Pancreas (tissue), 10 donors: ENCODE measurements around the gene PDE7B. TPM values are rescaled to one million over a fixed set of nuclear protein-coding genes. Genes with fewer than 3 reads are reported as not detected.

Source experiments
- ATAC-seq, 4 donors: fragments of 200-7000 bp; cut with Tn5 transposase; one replicate each; pipeline versions ENCODE4 v1.8.0 to v1.9.1; 2020; ENCODE audit warnings: mild to moderate bottlenecking in 4 of 4, moderate library complexity in 4 of 4
- DNase-seq, 6 donors: peaks; one replicate each; pipeline ENCODE4 v3.0.0-alpha.2; 2020
- FAIRE-seq: peaks from 2 replicates; lab custom pipeline; 2012; peaks lifted over from hg19 to GRCh38; lab: Jason Lieb, UNC
- H3K27ac ChIP-seq, 4 donors: fragments of 200-600 bp; sonication (generic); 1 replicate in 3 of 4; 2 replicates in 1 of 4; pipeline versions ENCODE4 v1.5.0 to v1.8.0; 2020
- H3K27me3 ChIP-seq, 4 donors: fragments of 200-600 bp; one replicate each; pipeline ENCODE4 v1.8.0; 2021
- H3K36me3 ChIP-seq, 3 donors: fragments of 200-600 bp; sonication (generic) in 1 of 3; one replicate each; pipeline versions ENCODE4 v1.5.0 to v1.8.0; 2020 to 2021
- H3K4me1 ChIP-seq, 3 donors: fragments of 200-600 bp; one replicate each; pipeline ENCODE4 v1.8.0; 2021
- H3K4me3 ChIP-seq, 4 donors: fragments of 200-600 bp; sonication (generic) in 2 of 4; one replicate each; pipeline versions ENCODE4 v1.5.0 to v1.8.0; 2020 to 2021
- H3K9me3 ChIP-seq, 4 donors: fragments of 200-600 bp; one replicate each; pipeline ENCODE4 v1.8.0; 2021
- WGBS, 2 donors: extraction: QIAGEN DNeasy Blood & Tissue Kit; methylation state at CpG; one replicate each; pipeline ENCODE4 v1.1.7; 2013; 5-methylcytosine and 5-hydroxymethylcytosine counted together
- intact Hi-C, 3 donors: fragments of 100-400 bp; cut with DNase I; formaldehyde crosslinking; loops; one replicate each; pipeline versions ENCODE4 v1.11.1 to v1.14.2; 2022
- polyA plus RNA-seq, 2 donors: library from polyadenylated mRNA; stranded (reverse); fragments of 200-250 nt; gene quantifications; one replicate each; pipeline ENCODE4 v1.2.3, GENCODE V29; 2013
- total RNA-seq, 6 donors: library from RNA; stranded (reverse); fragmentation: NEBNext Ultra II Directional in 4 of 6; extraction: Animal tissue kit (Norgen Biotek cat#: 25700) in 4 of 6; gene quantifications; one replicate each; pipeline versions ENCODE4 v1.2.1 to v1.2.4, GENCODE V29; 2021 to 2023
- TF ChIP-seq, protein P1 (sequence below), 4 donors: fragments of 200-600 bp; sonication (generic) in 3 of 4; IDR thresholded peaks; one replicate each; pipeline versions ENCODE4 v1.5.0 to v1.8.0; 2021; ENCODE audit warnings: antibody characterized with exemption in 4 of 4
- donor health status: healthy with polysubstance abuse.
- donor health status: DM: no; HTN: no; CAD: no; lungs with moderate emphysema.
- donor health status: DM: no; HTN: no; CAD: no.
- donor health status: control.
- donor health status: control.
- donor health status: Bipolar disorder and iron deficiency.
- donor health status: DM: yes; HTN: yes; CAD: no.
- donor health status: DM: no; HTN: no; CAD: no.
- donor health status: DM: no; HTN: no; CAD: no.
- donor health status: DM: yes; HTN: yes; CAD: no.

Gene PDE7B
- total and polyA plus RNA-seq, 8 donors, result 0.38 to 1.7 (median 0.76) TPM

DNA sequence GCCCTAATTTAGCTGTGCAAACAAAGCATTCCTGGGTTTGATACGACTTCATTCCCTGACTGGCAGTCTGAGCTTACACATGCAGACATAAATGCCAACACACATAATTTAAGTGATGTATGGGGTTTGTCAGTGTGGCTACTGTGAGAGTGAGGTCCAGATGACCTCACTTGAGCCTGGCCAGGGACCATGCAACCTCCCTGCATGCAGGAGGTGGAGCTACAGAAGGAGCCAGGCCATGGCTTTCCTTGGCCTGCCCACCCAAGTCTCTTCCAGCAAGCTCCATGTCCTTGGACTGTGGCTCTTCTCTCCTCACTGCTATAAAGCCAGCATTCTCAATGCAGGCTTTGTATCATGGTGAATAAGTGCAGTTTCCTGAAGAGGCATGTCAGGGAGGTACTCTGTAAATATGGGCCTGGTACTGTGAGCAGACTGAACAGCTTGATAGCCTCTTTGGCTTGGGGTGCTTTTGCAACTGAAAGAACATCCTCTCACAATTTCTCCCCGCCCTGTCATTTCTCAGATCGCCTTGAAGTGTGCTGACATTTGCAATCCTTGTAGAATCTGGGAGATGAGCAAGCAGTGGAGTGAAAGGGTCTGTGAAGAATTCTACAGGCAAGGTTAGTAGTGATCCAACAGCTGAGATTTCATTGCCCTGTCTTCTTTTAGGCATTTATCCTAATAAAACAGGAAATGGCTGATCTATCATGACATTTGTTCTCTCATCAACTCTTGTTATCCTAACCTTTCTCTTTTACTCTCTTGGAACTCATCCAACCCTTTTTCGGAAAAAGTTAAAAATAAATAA, 329.4 kb downstream of the PDE7B start:
- intact Hi-C loops, result no loop called here
- H3K4me1 ChIP-seq, result no peaks in the 10 kb centered on the region
- H3K9me3 ChIP-seq, result no peaks in the 10 kb centered on the region
- ATAC-seq (no peak), DNase-seq (no peak), FAIRE-seq (no peak)
- H3K27ac ChIP-seq, result no peak overlapping the region
- TF ChIP-seq, protein P1, sequence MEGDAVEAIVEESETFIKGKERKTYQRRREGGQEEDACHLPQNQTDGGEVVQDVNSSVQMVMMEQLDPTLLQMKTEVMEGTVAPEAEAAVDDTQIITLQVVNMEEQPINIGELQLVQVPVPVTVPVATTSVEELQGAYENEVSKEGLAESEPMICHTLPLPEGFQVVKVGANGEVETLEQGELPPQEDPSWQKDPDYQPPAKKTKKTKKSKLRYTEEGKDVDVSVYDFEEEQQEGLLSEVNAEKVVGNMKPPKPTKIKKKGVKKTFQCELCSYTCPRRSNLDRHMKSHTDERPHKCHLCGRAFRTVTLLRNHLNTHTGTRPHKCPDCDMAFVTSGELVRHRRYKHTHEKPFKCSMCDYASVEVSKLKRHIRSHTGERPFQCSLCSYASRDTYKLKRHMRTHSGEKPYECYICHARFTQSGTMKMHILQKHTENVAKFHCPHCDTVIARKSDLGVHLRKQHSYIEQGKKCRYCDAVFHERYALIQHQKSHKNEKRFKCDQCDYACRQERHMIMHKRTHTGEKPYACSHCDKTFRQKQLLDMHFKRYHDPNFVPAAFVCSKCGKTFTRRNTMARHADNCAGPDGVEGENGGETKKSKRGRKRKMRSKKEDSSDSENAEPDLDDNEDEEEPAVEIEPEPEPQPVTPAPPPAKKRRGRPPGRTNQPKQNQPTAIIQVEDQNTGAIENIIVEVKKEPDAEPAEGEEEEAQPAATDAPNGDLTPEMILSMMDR (IDR thresholded peaks at IDR 0.05), result no peak
- no peak overlapping the region for H3K4me3 ChIP-seq
- no peaks in the 10 kb centered on the region for H3K36me3 ChIP-seq
- no peaks in the 10 kb centered on the region for H3K27me3 ChIP-seq
- WGBS, 2 donors, result 73 to 76% methylated on average over 4 of the region's 4 CpGs

DNA sequence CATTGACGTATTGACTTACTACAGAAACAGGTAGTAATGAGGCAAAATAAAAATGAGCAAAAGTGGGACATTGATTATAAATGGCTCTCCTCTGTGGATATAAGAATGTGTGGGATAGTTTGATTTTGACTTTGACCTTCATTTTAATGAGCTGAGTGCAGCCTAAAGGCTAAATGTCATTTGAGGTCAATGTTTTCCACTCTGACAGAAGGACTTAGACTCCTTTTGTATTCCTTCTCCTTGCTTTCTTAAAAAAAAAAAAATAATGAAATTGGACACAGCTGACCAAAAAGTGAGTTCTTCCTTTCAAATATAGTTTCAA, 330.0 kb downstream of the PDE7B start:
- WGBS, 2 donors, result 61 to 69% methylated on average over 1 of the region's 1 CpG
- intact Hi-C loops, result no loop called here
- FAIRE-seq (no peak), ATAC-seq (no peak), DNase-seq (no peak)
- Histone ChIP-seq H3K9me3 (no peaks in the 10 kb centered on the region), H3K27me3 (no peaks in the 10 kb centered on the region), H3K4me1 (no peaks in the 10 kb centered on the region), H3K27ac (no peak overlapping the region), H3K4me3 (no peak overlapping the region), H3K36me3 (no peaks in the 10 kb centered on the region)
- TF ChIP-seq, protein P1 (IDR thresholded peaks at IDR 0.05), result no peak

DNA sequence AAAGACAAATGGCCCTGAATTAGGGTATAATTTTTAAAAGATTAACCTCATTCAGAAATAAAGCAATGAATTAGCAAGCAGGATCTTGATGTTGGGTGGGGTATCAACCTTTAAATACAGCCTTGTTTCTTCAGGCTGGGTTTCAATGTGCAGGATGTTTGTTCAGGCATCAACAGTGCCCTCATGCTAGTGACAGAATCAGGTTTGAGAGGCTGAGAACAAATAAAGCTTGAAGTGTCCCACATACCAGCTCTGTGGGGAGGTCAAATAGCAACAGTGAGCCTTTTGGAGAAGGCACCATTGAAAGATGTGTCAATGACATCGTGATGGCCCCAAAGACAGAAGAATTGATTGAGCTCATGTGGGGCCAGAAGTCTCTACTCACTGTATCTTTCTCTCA, 330.4 kb downstream of the PDE7B start:
- no peak for FAIRE-seq
- no peak for DNase-seq
- no peaks in the 10 kb centered on the region for H3K27me3 ChIP-seq
- no peak overlapping the region for H3K27ac ChIP-seq
- intact Hi-C loops, result no loop called here
- H3K36me3 ChIP-seq, result no peaks in the 10 kb centered on the region
- TF ChIP-seq, protein P1 (IDR thresholded peaks at IDR 0.05), result no peak
- no peaks in the 10 kb centered on the region for H3K4me1 ChIP-seq
- ATAC-seq, result no peak
- H3K9me3 ChIP-seq, result no peaks in the 10 kb centered on the region
- 69 to 70% methylated on average over 1 of the region's 1 CpG for WGBS, 2 donors
- H3K4me3 ChIP-seq, result no peak overlapping the region

DNA sequence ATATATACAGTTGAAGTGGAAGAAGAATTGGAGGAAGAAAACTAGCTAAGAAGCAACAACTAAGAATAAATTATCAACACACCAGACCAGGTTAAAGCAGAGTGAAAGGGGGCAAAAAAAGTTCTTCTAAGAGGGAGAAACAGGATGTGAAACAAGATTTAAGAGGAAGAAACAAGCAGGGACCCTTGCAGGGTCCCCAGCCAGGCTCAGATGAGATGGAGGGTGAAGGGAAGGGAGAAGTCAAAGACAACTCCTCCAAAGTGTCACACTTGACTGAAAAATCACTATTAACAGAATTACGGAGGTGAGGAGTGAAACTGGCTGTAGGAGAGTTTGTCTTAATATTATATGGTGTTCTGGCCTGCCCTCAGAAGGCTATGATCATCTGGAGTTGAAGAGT, 333.2 kb downstream of the PDE7B start:
- H3K27me3 ChIP-seq, result no peaks in the 10 kb centered on the region
- H3K36me3 ChIP-seq, result no peaks in the 10 kb centered on the region
- ATAC-seq (no peak), FAIRE-seq (no peak), DNase-seq (no peak)
- H3K27ac ChIP-seq, result no peak overlapping the region
- H3K9me3 ChIP-seq, result no peaks in the 10 kb centered on the region
- intact Hi-C loops, result no loop called here
- WGBS, 2 donors, result 65 to 77% methylated on average over 1 of the region's 1 CpG
- H3K4me1 ChIP-seq, result no peaks in the 10 kb centered on the region
- TF ChIP-seq, protein P1 (IDR thresholded peaks at IDR 0.05), result no peak
- no peak overlapping the region for H3K4me3 ChIP-seq

DNA sequence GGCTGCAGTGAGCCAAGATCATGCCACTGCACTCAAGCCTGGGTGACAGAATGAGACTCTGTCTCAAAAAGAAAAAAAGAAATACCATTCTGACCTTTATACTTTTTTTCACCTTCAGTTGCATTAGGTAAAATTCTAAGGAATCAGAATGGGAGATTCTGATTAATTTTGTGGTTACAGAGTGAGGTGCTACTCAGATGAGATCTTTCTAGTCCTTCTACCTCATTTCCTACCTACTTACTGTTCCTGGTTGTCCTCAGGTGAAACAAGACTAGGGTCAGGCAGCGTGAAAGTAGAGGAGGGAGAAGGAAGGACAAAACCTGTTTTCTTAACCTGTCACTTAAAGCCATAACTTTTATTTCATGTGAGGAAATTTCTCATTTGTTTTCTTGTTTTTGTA, 334.9 kb downstream of the PDE7B start:
- Histone ChIP-seq H3K9me3 (no peaks in the 10 kb centered on the region), H3K27ac (no peak overlapping the region), H3K4me3 (no peak overlapping the region), H3K27me3 (no peaks in the 10 kb centered on the region), H3K36me3 (no peaks in the 10 kb centered on the region), H3K4me1 (no peaks in the 10 kb centered on the region)
- intact Hi-C loops, result no loop called here
- DNase-seq (no peak), ATAC-seq (no peak), FAIRE-seq (no peak)
- WGBS, 2 donors, result 100% methylated on average over 1 of the region's 1 CpG
- TF ChIP-seq, protein P1 (IDR thresholded peaks at IDR 0.05), result no peak
